ENCODE data around the gene RGL4. TPM values are rescaled to one million over a fixed set of nuclear protein-coding genes. Genes with fewer than 3 reads are reported as not detected.

Gene RGL4
- total and polyA plus RNA-seq, 2 of the 13 experiments (the other 11 are each of a cell fraction or from before 2014, with no cell fraction given): not detected

DNA sequence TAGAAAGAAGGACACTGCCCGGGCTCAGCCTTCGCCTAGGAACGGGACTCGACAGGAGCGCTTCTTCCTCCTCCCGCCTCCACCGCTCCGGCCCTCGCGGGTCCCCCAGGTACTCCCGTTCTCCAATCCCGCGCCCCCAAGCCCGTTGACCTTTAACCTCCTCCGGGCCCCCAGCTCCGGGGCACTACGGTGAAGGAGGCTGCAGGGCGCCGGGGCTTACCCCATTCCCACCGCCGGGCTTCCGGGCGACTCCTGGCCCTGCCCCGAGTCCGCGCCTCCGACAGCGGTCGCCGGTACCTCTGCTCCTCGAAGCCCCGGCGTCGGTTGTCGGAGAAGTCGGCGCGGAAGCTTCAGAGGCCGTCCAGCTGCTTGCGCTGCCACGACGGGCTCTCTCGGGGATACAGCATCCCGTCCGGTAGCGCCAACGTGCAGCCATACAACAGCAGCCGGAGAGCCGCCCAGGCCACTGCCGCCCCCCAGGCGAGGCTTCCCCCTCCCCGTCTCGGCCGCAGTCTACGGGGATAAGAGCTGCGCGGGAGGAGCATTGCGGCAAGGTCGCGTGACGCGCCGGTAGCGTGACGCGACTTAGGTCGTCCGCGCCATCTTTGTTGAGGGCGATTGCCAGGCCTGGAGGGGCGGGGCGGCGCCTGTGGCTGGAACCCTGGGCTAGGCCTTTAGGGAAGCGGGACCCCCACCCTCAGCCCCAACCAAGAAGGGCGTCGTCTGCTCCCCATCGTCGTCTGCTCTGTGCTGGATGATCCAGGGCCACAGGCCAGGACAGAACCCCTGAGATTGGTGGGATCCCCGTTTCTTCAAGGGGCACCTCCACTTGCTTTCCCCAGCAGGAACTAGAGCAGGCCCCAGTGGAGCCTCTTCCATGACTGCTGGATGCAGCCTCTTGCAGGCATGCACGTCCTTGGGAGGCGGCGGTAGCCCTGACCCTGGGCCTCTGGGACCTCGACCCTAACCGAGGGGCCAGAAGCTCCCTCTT lies 26.3 kb downstream of the RGL4 start (continued):
- peak; percentile 42; the same call in 1 of the 2 replicates for TF ChIP-seq ZNF430 (CRISPR knock-in tag; IDR thresholded peaks at IDR 0.05)
- TF ChIP-seq, protein P1, sequence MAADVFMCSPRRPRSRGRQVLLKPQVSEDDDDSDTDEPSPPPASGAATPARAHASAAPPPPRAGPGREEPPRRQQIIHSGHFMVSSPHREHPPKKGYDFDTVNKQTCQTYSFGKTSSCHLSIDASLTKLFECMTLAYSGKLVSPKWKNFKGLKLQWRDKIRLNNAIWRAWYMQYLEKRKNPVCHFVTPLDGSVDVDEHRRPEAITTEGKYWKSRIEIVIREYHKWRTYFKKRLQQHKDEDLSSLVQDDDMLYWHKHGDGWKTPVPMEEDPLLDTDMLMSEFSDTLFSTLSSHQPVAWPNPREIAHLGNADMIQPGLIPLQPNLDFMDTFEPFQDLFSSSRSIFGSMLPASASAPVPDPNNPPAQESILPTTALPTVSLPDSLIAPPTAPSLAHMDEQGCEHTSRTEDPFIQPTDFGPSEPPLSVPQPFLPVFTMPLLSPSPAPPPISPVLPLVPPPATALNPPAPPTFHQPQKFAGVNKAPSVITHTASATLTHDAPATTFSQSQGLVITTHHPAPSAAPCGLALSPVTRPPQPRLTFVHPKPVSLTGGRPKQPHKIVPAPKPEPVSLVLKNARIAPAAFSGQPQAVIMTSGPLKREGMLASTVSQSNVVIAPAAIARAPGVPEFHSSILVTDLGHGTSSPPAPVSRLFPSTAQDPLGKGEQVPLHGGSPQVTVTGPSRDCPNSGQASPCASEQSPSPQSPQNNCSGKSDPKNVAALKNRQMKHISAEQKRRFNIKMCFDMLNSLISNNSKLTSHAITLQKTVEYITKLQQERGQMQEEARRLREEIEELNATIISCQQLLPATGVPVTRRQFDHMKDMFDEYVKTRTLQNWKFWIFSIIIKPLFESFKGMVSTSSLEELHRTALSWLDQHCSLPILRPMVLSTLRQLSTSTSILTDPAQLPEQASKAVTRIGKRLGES (CRISPR knock-in tag; IDR thresholded peaks at IDR 0.05; ENCODE audit: borderline replicate concordance): no peak; the same call in 1 of the 2 replicates
- peak; percentile 56; the same call in 1 of the 2 replicates for TF ChIP-seq NFKBIZ (CRISPR knock-in tag; IDR thresholded peaks at IDR 0.05)
- TF ChIP-seq ZNF720 (CRISPR knock-in tag; IDR thresholded peaks at IDR 0.05): no peak
- 0 out of 2 replicates have a peak, but pooled peaks have one; percentile 61 for TF ChIP-seq CBFB (CRISPR knock-in tag; IDR thresholded peaks at IDR 0.05)
- peak; percentile 78 for TF ChIP-seq NFKB2 (CRISPR knock-in tag; IDR thresholded peaks at IDR 0.05; ENCODE audit: borderline replicate concordance)
- no peak; the same call in 1 of the 2 replicates for TF ChIP-seq ZSCAN29 (CRISPR knock-in tag; conservative IDR thresholded peaks at IDR 0.05)
- TF ChIP-seq STAG1 (CRISPR knock-in tag; IDR thresholded peaks at IDR 0.05): peak; percentile 16; the same call in 1 of the 2 replicates
- TF ChIP-seq MTF2 (CRISPR knock-in tag; IDR thresholded peaks at IDR 0.05; ENCODE audit: borderline replicate concordance): peak; percentile 85; the same call in 1 of the 2 replicates
- TF ChIP-seq CHD4 (IDR thresholded peaks at IDR 0.05; ENCODE audit: borderline replicate concordance, low read length): no peak
- TF ChIP-seq IKZF1 (IDR thresholded peaks at IDR 0.05): no peak
- TF ChIP-seq PLRG1 (conservative IDR thresholded peaks at IDR 0.05): no peak
- TF ChIP-seq ZNF788 (CRISPR knock-in tag; IDR thresholded peaks at IDR 0.05; ENCODE audit: borderline replicate concordance): peak; percentile 91
- TF ChIP-seq DNMT1 (CRISPR knock-in tag; IDR thresholded peaks at IDR 0.05): no peak
- TF ChIP-seq, protein P2, sequence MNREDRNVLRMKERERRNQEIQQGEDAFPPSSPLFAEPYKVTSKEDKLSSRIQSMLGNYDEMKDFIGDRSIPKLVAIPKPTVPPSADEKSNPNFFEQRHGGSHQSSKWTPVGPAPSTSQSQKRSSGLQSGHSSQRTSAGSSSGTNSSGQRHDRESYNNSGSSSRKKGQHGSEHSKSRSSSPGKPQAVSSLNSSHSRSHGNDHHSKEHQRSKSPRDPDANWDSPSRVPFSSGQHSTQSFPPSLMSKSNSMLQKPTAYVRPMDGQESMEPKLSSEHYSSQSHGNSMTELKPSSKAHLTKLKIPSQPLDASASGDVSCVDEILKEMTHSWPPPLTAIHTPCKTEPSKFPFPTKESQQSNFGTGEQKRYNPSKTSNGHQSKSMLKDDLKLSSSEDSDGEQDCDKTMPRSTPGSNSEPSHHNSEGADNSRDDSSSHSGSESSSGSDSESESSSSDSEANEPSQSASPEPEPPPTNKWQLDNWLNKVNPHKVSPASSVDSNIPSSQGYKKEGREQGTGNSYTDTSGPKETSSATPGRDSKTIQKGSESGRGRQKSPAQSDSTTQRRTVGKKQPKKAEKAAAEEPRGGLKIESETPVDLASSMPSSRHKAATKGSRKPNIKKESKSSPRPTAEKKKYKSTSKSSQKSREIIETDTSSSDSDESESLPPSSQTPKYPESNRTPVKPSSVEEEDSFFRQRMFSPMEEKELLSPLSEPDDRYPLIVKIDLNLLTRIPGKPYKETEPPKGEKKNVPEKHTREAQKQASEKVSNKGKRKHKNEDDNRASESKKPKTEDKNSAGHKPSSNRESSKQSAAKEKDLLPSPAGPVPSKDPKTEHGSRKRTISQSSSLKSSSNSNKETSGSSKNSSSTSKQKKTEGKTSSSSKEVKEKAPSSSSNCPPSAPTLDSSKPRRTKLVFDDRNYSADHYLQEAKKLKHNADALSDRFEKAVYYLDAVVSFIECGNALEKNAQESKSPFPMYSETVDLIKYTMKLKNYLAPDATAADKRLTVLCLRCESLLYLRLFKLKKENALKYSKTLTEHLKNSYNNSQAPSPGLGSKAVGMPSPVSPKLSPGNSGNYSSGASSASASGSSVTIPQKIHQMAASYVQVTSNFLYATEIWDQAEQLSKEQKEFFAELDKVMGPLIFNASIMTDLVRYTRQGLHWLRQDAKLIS (CRISPR knock-in tag; IDR thresholded peaks at IDR 0.05): no peak
- peak; percentile 80; the same call in 1 of the 2 replicates for TF ChIP-seq ARNT2 (CRISPR knock-in tag; IDR thresholded peaks at IDR 0.05; ENCODE audit: low read depth)
- no peak; the same call in 1 of the 2 replicates for TF ChIP-seq NCOA2 (CRISPR knock-in tag; IDR thresholded peaks at IDR 0.05)
- 0 out of 2 replicates have a peak, but pooled peaks have one; percentile 41 for TF ChIP-seq REL (CRISPR knock-in tag; conservative IDR thresholded peaks at IDR 0.05)
- peak; percentile 48 for TF ChIP-seq RBM39 (IDR thresholded peaks at IDR 0.05; ENCODE audit: low read depth, low read length, poor library complexity, severe bottlenecking)
- TF ChIP-seq LBX2 (CRISPR knock-in tag; IDR thresholded peaks at IDR 0.05; ENCODE audit: borderline replicate concordance): no peak
- peak; percentile 55; the same call in 1 of the 2 replicates for TF ChIP-seq FOSL2 (CRISPR knock-in tag; IDR thresholded peaks at IDR 0.05)
- peak; percentile 80 for TF ChIP-seq PHF20 (CRISPR knock-in tag; IDR thresholded peaks at IDR 0.05)
- no peak for TF ChIP-seq IKZF4 (CRISPR knock-in tag; IDR thresholded peaks at IDR 0.05; ENCODE audit: borderline replicate concordance, low read depth, not compliant biosample characterization)
